Tibial nerve (tissue), 4 donors: ENCODE results near the gene RAB33B.

Experiments used
- EP300 ChIP-seq, 2 donors: sonication (generic); formaldehyde crosslinking; IDR thresholded peaks; one replicate each; pipeline ENCODE4 v1.6.1; 2017; ENCODE audit warnings: antibody characterized with exemption in 2 of 2, mild to moderate bottlenecking in 1 of 2
- POLR2A ChIP-seq, 2 donors: fragments of 450-650 bp; IDR thresholded peaks; one replicate each; pipeline ENCODE4 v1.6.1; 2017; ENCODE audit warnings: antibody characterized with exemption in 2 of 2, mild to moderate bottlenecking in 2 of 2, moderate library complexity in 2 of 2
- TF ChIP-seq, protein P1 (sequence below), 5 experiments: fragments of 200-600 bp in 3 of 5; fragments of 450-650 bp in 2 of 5; sonication (generic) in 3 of 5; IDR thresholded peaks; one replicate each; pipeline ENCODE4 v1.5.1; 2016 to 2019; ENCODE audit warnings: antibody characterized with exemption in 5 of 5, mild to moderate bottlenecking in 3 of 5, moderate library complexity in 2 of 5

GRCh38 chr4:139501527-139501926 lies 47.6 kb downstream of the RAB33B start:
- TF ChIP-seq EP300 (IDR thresholded peaks at IDR 0.05) (no peak), POLR2A (IDR thresholded peaks at IDR 0.05) (no peak)
- TF ChIP-seq, protein P1, sequence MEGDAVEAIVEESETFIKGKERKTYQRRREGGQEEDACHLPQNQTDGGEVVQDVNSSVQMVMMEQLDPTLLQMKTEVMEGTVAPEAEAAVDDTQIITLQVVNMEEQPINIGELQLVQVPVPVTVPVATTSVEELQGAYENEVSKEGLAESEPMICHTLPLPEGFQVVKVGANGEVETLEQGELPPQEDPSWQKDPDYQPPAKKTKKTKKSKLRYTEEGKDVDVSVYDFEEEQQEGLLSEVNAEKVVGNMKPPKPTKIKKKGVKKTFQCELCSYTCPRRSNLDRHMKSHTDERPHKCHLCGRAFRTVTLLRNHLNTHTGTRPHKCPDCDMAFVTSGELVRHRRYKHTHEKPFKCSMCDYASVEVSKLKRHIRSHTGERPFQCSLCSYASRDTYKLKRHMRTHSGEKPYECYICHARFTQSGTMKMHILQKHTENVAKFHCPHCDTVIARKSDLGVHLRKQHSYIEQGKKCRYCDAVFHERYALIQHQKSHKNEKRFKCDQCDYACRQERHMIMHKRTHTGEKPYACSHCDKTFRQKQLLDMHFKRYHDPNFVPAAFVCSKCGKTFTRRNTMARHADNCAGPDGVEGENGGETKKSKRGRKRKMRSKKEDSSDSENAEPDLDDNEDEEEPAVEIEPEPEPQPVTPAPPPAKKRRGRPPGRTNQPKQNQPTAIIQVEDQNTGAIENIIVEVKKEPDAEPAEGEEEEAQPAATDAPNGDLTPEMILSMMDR (IDR thresholded peaks at IDR 0.05) = no peak
